GM19023 (cell line): Measurements from ENCODE around the gene SCGB1C1.

Experiments used
- ATAC-seq: cut with Tn5 transposase; IDR thresholded peaks from one replicate; pipeline ENCODE4 v1.9.1; 2021; ENCODE audit warnings: mild to moderate bottlenecking, moderate library complexity; ENCODE audit not compliant: unreplicated experiment

The SCGB1C1 gene

GRCh38 chr11:204587-205109 lies 11.8 kb downstream of the SCGB1C1 start:
- ATAC-seq, result no peak

- ATAC-seq, result no peak
Observed at GRCh38 chr11:205221-206001, 12.5 kb downstream of the SCGB1C1 start.

GRCh38 chr11:206002-206384 lies 13.1 kb downstream of the SCGB1C1 start:
- ATAC-seq, result no peak

GRCh38 chr11:206526-207207 lies 13.8 kb downstream of the SCGB1C1 start:
- peak; percentile 2 for ATAC-seq

- ATAC-seq, result peak; percentile 71
Observed at GRCh38 chr11:207208-207862, 14.5 kb downstream of the SCGB1C1 start, which contains the start of the genes BET1L and RIC8A. Gene BET1L (minus strand): TSS chr11:207399. CDS start chr11:207321, 78 bp downstream. Gene RIC8A (plus strand): TSS chr11:207708. CDS start chr11:208855, 1,147 bp downstream.

GRCh38 chr11:207863-208180 lies 14.9 kb downstream of the SCGB1C1 start:
- peak; percentile 18 for ATAC-seq

GRCh38 chr11:208181-208916 lies 15.5 kb downstream of the SCGB1C1 start:
- ATAC-seq, result no peak

- ATAC-seq, result no peak
Observed at GRCh38 chr11:208917-209260, 16.0 kb downstream of the SCGB1C1 start.

GRCh38 chr11:209275-210121 lies 16.6 kb downstream of the SCGB1C1 start:
- ATAC-seq, result no peak

GRCh38 chr11:210122-210802 lies 17.4 kb downstream of the SCGB1C1 start:
- no peak for ATAC-seq

- no peak for ATAC-seq
Observed at GRCh38 chr11:210803-211180, 17.9 kb downstream of the SCGB1C1 start.

- no peak for ATAC-seq
Observed at GRCh38 chr11:211295-211694, 18.4 kb downstream of the SCGB1C1 start.

GRCh38 chr11:211741-212140 lies 18.9 kb downstream of the SCGB1C1 start:
- no peak for ATAC-seq

- ATAC-seq, result no peak
Observed at GRCh38 chr11:212150-213100, 19.5 kb downstream of the SCGB1C1 start.

GRCh38 chr11:213111-213510 lies 20.2 kb downstream of the SCGB1C1 start:
- ATAC-seq, result no peak

GRCh38 chr11:214083-214482 lies 21.2 kb downstream of the SCGB1C1 start:
- no peak for ATAC-seq

- ATAC-seq, result no peak
Observed at GRCh38 chr11:215581-216037, 22.7 kb downstream of the SCGB1C1 start.
